Esophagus muscularis mucosa (tissue), 3 donors: ENCODE measurements around the gene ZNF516.
A peak's percentile ranks its signal among the peaks of the same experiment; 100 is the strongest.

Experiments used
- POLR2AphosphoS5 ChIP-seq, 2 donors: sonication (generic); formaldehyde crosslinking; IDR thresholded peaks; one replicate each; pipeline ENCODE4 v1.6.1; 2017; ENCODE audit warnings: antibody characterized with exemption in 2 of 2
- TF ChIP-seq, protein P1 (sequence below), 3 experiments: fragments of 200-600 bp in 2 of 3; fragments of 450-650 bp in 1 of 3; sonication (generic) in 2 of 3; IDR thresholded peaks; one replicate each; pipeline ENCODE4 v1.5.1; 2017 to 2019; ENCODE audit warnings: antibody characterized with exemption in 3 of 3, mild to moderate bottlenecking in 2 of 3, moderate library complexity in 1 of 3

DNA sequence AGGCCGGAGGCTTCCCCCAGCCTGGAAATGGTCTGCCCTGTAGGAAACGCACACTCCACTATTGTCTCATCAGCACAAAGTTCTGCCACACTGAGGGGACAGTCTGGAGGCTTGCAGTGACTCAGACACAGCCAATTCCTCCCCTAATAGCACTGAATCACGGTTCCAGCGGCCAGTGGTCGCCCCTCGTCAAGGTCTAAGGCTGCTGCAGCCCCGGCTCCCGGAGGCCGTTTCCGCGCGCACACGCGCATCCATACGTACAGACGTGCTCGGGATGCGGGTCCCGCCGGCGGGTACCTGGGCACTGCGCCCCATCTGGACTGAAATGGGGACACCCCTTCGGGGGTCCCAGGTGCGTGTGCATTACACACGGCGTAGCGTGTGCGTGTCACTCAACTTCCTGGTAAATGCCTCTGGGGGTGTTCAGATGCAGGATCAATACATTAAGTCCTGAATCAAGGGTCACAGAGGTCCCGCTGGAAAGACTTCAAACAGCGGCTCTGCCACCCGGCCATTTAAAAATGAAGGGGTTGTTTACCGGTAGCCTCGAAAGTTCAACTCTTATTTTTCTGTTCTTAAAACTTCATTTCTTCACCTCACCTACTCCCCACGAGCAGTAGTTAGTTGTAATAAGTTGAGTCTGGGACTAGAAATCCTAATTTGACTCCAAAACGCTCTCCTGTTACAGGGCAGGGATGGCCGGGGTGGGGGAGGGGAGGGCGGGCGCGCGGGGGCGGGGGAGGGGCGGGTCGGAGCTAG is 572 bp upstream of the ZNF516 start:
- peak; percentile 48 to 79 for TF ChIP-seq POLR2AphosphoS5 (IDR thresholded peaks at IDR 0.05)
- TF ChIP-seq, protein P1, sequence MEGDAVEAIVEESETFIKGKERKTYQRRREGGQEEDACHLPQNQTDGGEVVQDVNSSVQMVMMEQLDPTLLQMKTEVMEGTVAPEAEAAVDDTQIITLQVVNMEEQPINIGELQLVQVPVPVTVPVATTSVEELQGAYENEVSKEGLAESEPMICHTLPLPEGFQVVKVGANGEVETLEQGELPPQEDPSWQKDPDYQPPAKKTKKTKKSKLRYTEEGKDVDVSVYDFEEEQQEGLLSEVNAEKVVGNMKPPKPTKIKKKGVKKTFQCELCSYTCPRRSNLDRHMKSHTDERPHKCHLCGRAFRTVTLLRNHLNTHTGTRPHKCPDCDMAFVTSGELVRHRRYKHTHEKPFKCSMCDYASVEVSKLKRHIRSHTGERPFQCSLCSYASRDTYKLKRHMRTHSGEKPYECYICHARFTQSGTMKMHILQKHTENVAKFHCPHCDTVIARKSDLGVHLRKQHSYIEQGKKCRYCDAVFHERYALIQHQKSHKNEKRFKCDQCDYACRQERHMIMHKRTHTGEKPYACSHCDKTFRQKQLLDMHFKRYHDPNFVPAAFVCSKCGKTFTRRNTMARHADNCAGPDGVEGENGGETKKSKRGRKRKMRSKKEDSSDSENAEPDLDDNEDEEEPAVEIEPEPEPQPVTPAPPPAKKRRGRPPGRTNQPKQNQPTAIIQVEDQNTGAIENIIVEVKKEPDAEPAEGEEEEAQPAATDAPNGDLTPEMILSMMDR (IDR thresholded peaks at IDR 0.05) = no peak
